Loucy (cell line): ENCODE data around the gene MYCN.

Experiments
- CTCF ChIP-seq: fragments of 200-600 bp; sonication (generic); conservative IDR thresholded peaks from 2 replicates; pipeline ENCODE4 v1.5.1; 2014; ENCODE audit warnings: mild to moderate bottlenecking, antibody characterized with exemption, low read length
- EZH2phosphoT487 ChIP-seq: fragments of 200-600 bp; IDR thresholded peaks from 2 replicates; pipeline ENCODE4 v1.6.1; 2018; ENCODE audit warnings: antibody characterized with exemption, mild to moderate bottlenecking, moderate library complexity, borderline replicate concordance

- TF ChIP-seq CTCF (no peak), EZH2phosphoT487 (no peak)
Observed at GRCh38 chr2:15993232-15993610, 52.9 kb downstream of the MYCN start.
